ENCODE results near the gene RBM18. TPM values are rescaled to one million over a fixed set of nuclear protein-coding genes. Genes with fewer than 3 reads are reported as not detected.

Gene RBM18
- total RNA-seq, 1 experiment from 2014 or later = 32.5 TPM

GRCh38 chr9:122314165-122314564 is 49.5 kb upstream of the RBM18 start:
- H3K4me3 ChIP-seq (replicated peaks in 1 of 2; ENCODE audit: low read depth in 1 of 2, low read length in 2 of 2) = no peak overlapping the region
- intact Hi-C loops (cut with micrococcal nuclease) = no loop called here
- no peaks in the 10 kb centered on the region for H3K9me2 ChIP-seq (ENCODE audit: insufficient read depth)
- no peaks in the 10 kb centered on the region for H3K27me3 ChIP-seq (ENCODE audit: insufficient read depth, low read length)
- ATAC-seq (no peak), DNase-seq (ENCODE audit: low read depth, low spot score) (no peak)
- H3K9ac ChIP-seq (ENCODE audit: low read length) = no peak overlapping the region
- H3K9me3 ChIP-seq (ENCODE audit: control insufficient read depth in 1 of 2, insufficient read depth in 1 of 2, low read depth in 1 of 2, low read length in 2 of 2) = no peaks in the 10 kb centered on the region
- H3K79me2 ChIP-seq (ENCODE audit: insufficient read depth, low read length) = peaks cover 20% of the 10 kb centered on the region
- CTCF ChIA-PET = interaction anchor here (0.9 kb wide), 1 partner anchor 215 kb away, joined by 3 read pairs; no protein-coding TSS in a partner anchor
- TF ChIP-seq ZNF274 (IDR thresholded peaks at IDR 0.05; ENCODE audit: low read depth, low read length) (no peak), YY1 (IDR thresholded peaks at IDR 0.05; ENCODE audit: extremely low read depth, insufficient replicate concordance, low read depth, low read length) (no peak), EGR1 (IDR thresholded peaks at IDR 0.05; ENCODE audit: low read depth) (no peak)
- POLR2A ChIA-PET = no interaction called here
- RAD21 ChIA-PET (ENCODE audit: low non-redundant PET in 1 of 2, low total read pairs in 2 of 2, uncharacterized antibody in 2 of 2, unreplicated experiment in 2 of 2) = interaction anchor here in 1 of 2 experiments (0.5 kb wide), 1 partner anchor 847 kb away, joined by 3 read pairs; no protein-coding TSS in a partner anchor
- H3K4me1 ChIP-seq (ENCODE audit: control insufficient read depth in 1 of 2, insufficient read depth in 2 of 2, low read length in 2 of 2) = no peaks in the 10 kb centered on the region
- no peak overlapping the region for H3K27ac ChIP-seq (ENCODE audit: low read depth, low read length)
- H2AFZ ChIP-seq (ENCODE audit: low read depth, low read length, poor library complexity, severe bottlenecking) = no peak overlapping the region
- H3K4me2 ChIP-seq (ENCODE audit: low read length) = no peak overlapping the region
- no peaks in the 10 kb centered on the region; the same call in 1 of the 2 replicates for H4K20me1 ChIP-seq (ENCODE audit: insufficient read depth)
- BruUV-seq (replicated peaks) = TSS peak; percentile 31
- H3K36me3 ChIP-seq (ENCODE audit: control insufficient read depth in 1 of 2, insufficient read depth in 2 of 2, low read length in 2 of 2) = peaks cover 7 to 37% of the 10 kb centered on the region in 2 experiments

DNA sequence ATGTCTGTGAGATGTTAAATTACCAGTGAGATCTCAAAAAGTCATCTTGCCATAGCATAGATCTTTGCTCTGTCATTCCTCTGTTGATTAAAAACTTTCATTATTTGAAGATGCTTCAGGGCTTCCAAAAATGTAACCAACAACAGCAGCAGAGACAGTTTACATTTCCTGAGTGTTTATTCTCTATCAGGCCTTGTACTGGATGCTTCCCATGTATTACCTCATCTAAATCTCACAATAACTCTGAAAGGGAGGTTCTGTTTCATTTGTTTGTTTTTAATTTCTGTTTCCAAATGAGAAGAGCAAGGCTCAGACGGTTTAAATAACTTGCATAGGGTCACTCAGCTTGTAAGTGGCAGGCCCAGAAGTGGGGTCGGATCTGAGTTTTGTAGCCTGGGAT is 45.2 kb upstream of the RBM18 start:
- Histone ChIP-seq H3K27me3 (ENCODE audit: insufficient read depth, low read length) (no peaks in the 10 kb centered on the region), H3K79me2 (ENCODE audit: insufficient read depth, low read length) (peaks cover 38% of the 10 kb centered on the region), H3K27ac (ENCODE audit: low read depth, low read length) (no peak overlapping the region), H3K4me2 (ENCODE audit: low read length) (no peak overlapping the region), H3K9ac (ENCODE audit: low read length) (no peak overlapping the region), H3K4me1 (ENCODE audit: control insufficient read depth in 1 of 2, insufficient read depth in 2 of 2, low read length in 2 of 2) (no peaks in the 10 kb centered on the region), H3K9me3 (ENCODE audit: control insufficient read depth in 1 of 2, insufficient read depth in 1 of 2, low read depth in 1 of 2, low read length in 2 of 2) (no peaks in the 10 kb centered on the region), H3K36me3 (ENCODE audit: control insufficient read depth in 1 of 2, insufficient read depth in 2 of 2, low read length in 2 of 2) (peaks cover 6 to 36% of the 10 kb centered on the region in 2 experiments), H2AFZ (ENCODE audit: low read depth, low read length, poor library complexity, severe bottlenecking) (no peak overlapping the region), H3K4me3 (replicated peaks in 1 of 2; ENCODE audit: low read depth in 1 of 2, low read length in 2 of 2) (no peak overlapping the region), H3K9me2 (ENCODE audit: insufficient read depth) (no peaks in the 10 kb centered on the region), H4K20me1 (ENCODE audit: insufficient read depth) (no peaks in the 10 kb centered on the region; the same call in 1 of the 2 replicates)
- CTCF ChIA-PET = no interaction called here
- DNase-seq (ENCODE audit: low read depth, low spot score) = no peak
- no TSS peak for BruUV-seq (replicated peaks)
- intact Hi-C loops (cut with micrococcal nuclease) = no loop called here
- RAD21 ChIA-PET (ENCODE audit: low non-redundant PET in 1 of 2, low total read pairs in 2 of 2, uncharacterized antibody in 2 of 2, unreplicated experiment in 2 of 2) = no interaction called here
- ATAC-seq = no peak
- no peak for TF ChIP-seq SP1 (IDR thresholded peaks at IDR 0.05; ENCODE audit: low read depth)
- POLR2A ChIA-PET = no interaction called here

Measured in HCT116 (cell line).